ENCODE results near the gene KRT26. TPM values are rescaled to one million over a fixed set of nuclear protein-coding genes. Genes with fewer than 3 reads are reported as not detected.

The KRT26 gene
- total RNA-seq, 1 experiment from 2014 or later, result not detected

- CTCF ChIA-PET, result no interaction called here
- BruUV-seq (replicated peaks), result no TSS peak
- intact Hi-C loops (cut with micrococcal nuclease), result loop anchor here (5.0 to 10.0 kb wide), 4 partner anchors 107 to 745 kb away; partner anchors contain the start of gene KRT15
Observed at GRCh38 chr17:40799859-40800258, 27.9 kb upstream of the KRT26 start, which contains the start of gene KRT28. Gene KRT28 (minus strand): TSS chr17:40799959. CDS start chr17:40799893, 66 bp downstream.

GRCh38 chr17:40796846-40797245, 24.8 kb upstream of the KRT26 start:
- no peak overlapping the region for H2AFZ ChIP-seq (ENCODE audit: low read length)
- CTCF ChIA-PET, result no interaction called here
- H3K27me3 ChIP-seq (ENCODE audit: low read length), result no peaks in the 10 kb centered on the region
- no peak overlapping the region for H3K9ac ChIP-seq (ENCODE audit: low read length)
- H3K36me3 ChIP-seq (ENCODE audit: low read depth, low read length), result no peaks in the 10 kb centered on the region
- H3K9me2 ChIP-seq (replicated peaks; ENCODE audit: low read length), result no peaks in the 10 kb centered on the region
- H3K4me1 ChIP-seq (ENCODE audit: insufficient read depth, low read length), result no peaks in the 10 kb centered on the region
- ATAC-seq (no peak), DNase-seq (no peak)
- no peaks in the 10 kb centered on the region for H3K9me3 ChIP-seq (ENCODE audit: low read length)
- no peaks in the 10 kb centered on the region for H3F3A ChIP-seq (ENCODE audit: low read length, unreplicated experiment)
- no peaks in the 10 kb centered on the region for H4K20me1 ChIP-seq (ENCODE audit: low read length)
- no peak overlapping the region for H3K4me2 ChIP-seq (ENCODE audit: low read length)
- POLR2A ChIA-PET (ENCODE audit: unreplicated experiment), result interaction anchor here (0.6 kb wide), 1 partner anchor 107 kb away, joined by 26 read pairs; no protein-coding TSS in a partner anchor
- intact Hi-C loops (cut with micrococcal nuclease), result no loop called here
- H3K79me2 ChIP-seq (ENCODE audit: low read length), result no peaks in the 10 kb centered on the region
- H3K4me3 ChIP-seq (ENCODE audit: low read length), result no peak overlapping the region
- no peak for TF ChIP-seq CTCF (conservative IDR thresholded peaks at IDR 0.05; ENCODE audit: low read depth, low read length)
- TF ChIP-seq EZH2phosphoT487 (IDR thresholded peaks at IDR 0.05; ENCODE audit: borderline replicate concordance, low read length), result no peak
- no peak for TF ChIP-seq EZH2 (IDR thresholded peaks at IDR 0.05; ENCODE audit: low read length, unreplicated experiment)
- no TSS peak for BruUV-seq (replicated peaks)
- H3K27ac ChIP-seq (ENCODE audit: low read length), result no peak overlapping the region

More at GRCh38 chr17:40799859-40800258, 27.9 kb upstream of the KRT26 start, which contains the start of gene KRT28:
- TF ChIP-seq EZH2phosphoT487 (IDR thresholded peaks at IDR 0.05; ENCODE audit: borderline replicate concordance, low read length) (no peak), CTCF (conservative IDR thresholded peaks at IDR 0.05; ENCODE audit: low read depth, low read length) (no peak), EZH2 (IDR thresholded peaks at IDR 0.05; ENCODE audit: low read length, unreplicated experiment) (no peak)
- POLR2A ChIA-PET (ENCODE audit: unreplicated experiment), result no interaction called here
- H3K9me2 ChIP-seq (replicated peaks; ENCODE audit: low read length), result no peaks in the 10 kb centered on the region
- H3F3A ChIP-seq (ENCODE audit: low read length, unreplicated experiment), result no peaks in the 10 kb centered on the region
- no peaks in the 10 kb centered on the region for H3K36me3 ChIP-seq (ENCODE audit: low read depth, low read length)
- ATAC-seq (no peak), DNase-seq (no peak)
- no peak within 1 kb of the TSS for H3K4me2 ChIP-seq (ENCODE audit: low read length)
- no peak within 1 kb of the TSS for H3K27ac ChIP-seq (ENCODE audit: low read length)
- H3K9me3 ChIP-seq (ENCODE audit: low read length), result no peaks in the 10 kb centered on the region
- H4K20me1 ChIP-seq (ENCODE audit: low read length), result no peaks in the 10 kb centered on the region
- no peak within 1 kb of the TSS for H3K4me3 ChIP-seq (ENCODE audit: low read length)
- H3K27me3 ChIP-seq (ENCODE audit: low read length), result no peaks in the 10 kb centered on the region
- H3K4me1 ChIP-seq (ENCODE audit: insufficient read depth, low read length), result peaks cover 8% of the 10 kb centered on the region
- no peak within 1 kb of the TSS for H3K9ac ChIP-seq (ENCODE audit: low read length)
- H3K79me2 ChIP-seq (ENCODE audit: low read length), result no peaks in the 10 kb centered on the region
- H2AFZ ChIP-seq (ENCODE audit: low read length), result no peak within 1 kb of the TSS

- intact Hi-C loops (cut with micrococcal nuclease), result no loop called here
- no peaks in the 10 kb centered on the region for H3K9me3 ChIP-seq (ENCODE audit: low read length)
- POLR2A ChIA-PET (ENCODE audit: unreplicated experiment), result no interaction called here
- H3K36me3 ChIP-seq (ENCODE audit: low read depth, low read length), result no peaks in the 10 kb centered on the region
- H3K4me2 ChIP-seq (ENCODE audit: low read length), result no peak overlapping the region
- H3K4me1 ChIP-seq (ENCODE audit: insufficient read depth, low read length), result no peaks in the 10 kb centered on the region
- H3K9ac ChIP-seq (ENCODE audit: low read length), result no peak overlapping the region
- no peak for TF ChIP-seq EZH2phosphoT487 (IDR thresholded peaks at IDR 0.05; ENCODE audit: borderline replicate concordance, low read length)
- TF ChIP-seq EZH2 (IDR thresholded peaks at IDR 0.05; ENCODE audit: low read length, unreplicated experiment), result no peak
- TF ChIP-seq CTCF (conservative IDR thresholded peaks at IDR 0.05; ENCODE audit: low read depth, low read length), result no peak
- no peak for DNase-seq
- no peak overlapping the region for H3K27ac ChIP-seq (ENCODE audit: low read length)
- no peaks in the 10 kb centered on the region for H3K9me2 ChIP-seq (replicated peaks; ENCODE audit: low read length)
- no peaks in the 10 kb centered on the region for H3F3A ChIP-seq (ENCODE audit: low read length, unreplicated experiment)
- H2AFZ ChIP-seq (ENCODE audit: low read length), result peak overlapping the region; percentile 50
- H3K4me3 ChIP-seq (ENCODE audit: low read length), result no peak overlapping the region
- CTCF ChIA-PET, result no interaction called here
- BruUV-seq (replicated peaks), result no TSS peak
- H4K20me1 ChIP-seq (ENCODE audit: low read length), result no peaks in the 10 kb centered on the region
- no peaks in the 10 kb centered on the region for H3K27me3 ChIP-seq (ENCODE audit: low read length)
- ATAC-seq, result no peak
- no peaks in the 10 kb centered on the region for H3K79me2 ChIP-seq (ENCODE audit: low read length)
Observed at GRCh38 chr17:40795019-40795667, 23.1 kb upstream of the KRT26 start.
